Osteocyte (in vitro differentiated cells): Measurements from ENCODE around the gene ZMIZ2. TPM values are rescaled to one million over a fixed set of nuclear protein-coding genes. Genes with fewer than 3 reads are reported as not detected.

Experiments used
- DNase-seq: peaks from one replicate; pipeline ENCODE4 v3.0.0; 2021; ENCODE audit warnings: mixed read lengths; ENCODE audit not compliant: unreplicated experiment; ENCODE audit errors: extremely low spot score
- H3K27ac Mint-ChIP-seq: one replicate; pipeline ENCODE4 v1.8.0; 2021; ENCODE audit warnings: mild to moderate bottlenecking, mixed read lengths; ENCODE audit not compliant: unreplicated experiment
- H3K27me3 Mint-ChIP-seq: one replicate; pipeline ENCODE4 v1.8.0; 2021; ENCODE audit warnings: mixed read lengths; ENCODE audit not compliant: unreplicated experiment
- H3K36me3 Mint-ChIP-seq: one replicate; pipeline ENCODE4 v1.8.0; 2021; ENCODE audit warnings: mixed read lengths; ENCODE audit not compliant: unreplicated experiment
- H3K4me1 Mint-ChIP-seq: one replicate; pipeline ENCODE4 v1.8.0; 2021; ENCODE audit warnings: mixed read lengths; ENCODE audit not compliant: unreplicated experiment
- H3K4me3 Mint-ChIP-seq: one replicate; pipeline ENCODE4 v1.8.0; 2021; ENCODE audit warnings: mild to moderate bottlenecking, moderate library complexity, mixed read lengths; ENCODE audit not compliant: unreplicated experiment
- H3K9me3 Mint-ChIP-seq: one replicate; pipeline ENCODE4 v1.8.0; 2021; ENCODE audit warnings: mixed read lengths; ENCODE audit not compliant: unreplicated experiment
- total RNA-seq: library from RNA; stranded (reverse); gene quantifications from 2 replicates; pipeline ENCODE4 v1.2.1, GENCODE V29; 2021
- TF ChIP-seq, protein P1 (sequence below): fragments of 200-600 bp; sonication (generic); IDR thresholded peaks from 2 replicates; pipeline ENCODE4 v1.5.0; 2021; ENCODE audit warnings: antibody characterized with exemption, mild to moderate bottlenecking, moderate library complexity

ZMIZ2 gene
- total RNA-seq, 1 donor from 2014 or later, result 96.4 TPM

DNA sequence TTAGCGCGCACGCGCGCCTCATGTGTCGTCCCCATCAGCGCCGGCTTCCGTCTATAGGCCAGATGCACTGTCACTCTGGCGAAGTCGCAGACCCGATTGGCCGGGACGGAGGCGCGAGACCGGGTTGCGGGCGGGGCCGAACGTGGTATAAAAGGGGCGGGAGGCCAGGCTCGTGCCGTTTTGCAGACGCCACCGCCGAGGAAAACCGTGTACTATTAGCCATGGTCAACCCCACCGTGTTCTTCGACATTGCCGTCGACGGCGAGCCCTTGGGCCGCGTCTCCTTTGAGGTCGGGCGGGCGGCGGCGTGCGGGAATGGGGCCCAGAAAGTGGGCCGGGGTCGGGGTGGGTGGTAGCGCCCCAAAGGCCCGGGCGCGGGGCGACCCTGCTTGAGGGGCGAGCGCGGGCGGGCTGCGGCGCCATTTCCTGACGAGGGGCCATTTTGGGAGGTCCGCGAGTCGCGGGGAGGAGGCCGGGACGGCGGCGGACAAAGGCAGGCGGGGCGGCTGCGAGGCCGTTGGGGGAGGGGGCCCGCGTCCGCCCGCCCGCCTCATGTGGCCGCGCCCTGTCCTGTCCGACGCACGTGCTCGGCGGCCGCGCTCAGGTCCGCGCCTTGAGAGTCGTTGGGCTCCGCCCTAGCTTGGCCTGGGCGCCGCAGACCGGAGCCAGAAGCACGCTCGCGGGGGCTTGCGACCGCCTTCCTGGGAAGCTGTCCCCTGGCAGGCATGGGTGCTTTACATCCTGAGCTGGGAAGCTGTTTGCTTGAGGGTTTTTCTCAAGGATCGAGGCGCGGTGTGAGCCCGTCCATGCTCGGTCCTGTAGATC, 48.1 kb downstream of the ZMIZ2 start, which contains the start of gene PPIA:
Gene PPIA, plus strand, starts transcription at position 178 of the 825 bp plus-strand sequence. Its CDS starts 44 bp downstream, at position 222.
- Mint-ChIP-seq H3K4me3 (peak within 1 kb of the TSS; percentile 91), H3K27me3 (no peaks in the 10 kb centered on the region), H3K27ac (peak within 1 kb of the TSS; percentile 92), H3K4me1 (peaks cover 45% of the 10 kb centered on the region), H3K36me3 (peaks cover 25% of the 10 kb centered on the region), H3K9me3 (no peaks in the 10 kb centered on the region)
- TF ChIP-seq, protein P1, sequence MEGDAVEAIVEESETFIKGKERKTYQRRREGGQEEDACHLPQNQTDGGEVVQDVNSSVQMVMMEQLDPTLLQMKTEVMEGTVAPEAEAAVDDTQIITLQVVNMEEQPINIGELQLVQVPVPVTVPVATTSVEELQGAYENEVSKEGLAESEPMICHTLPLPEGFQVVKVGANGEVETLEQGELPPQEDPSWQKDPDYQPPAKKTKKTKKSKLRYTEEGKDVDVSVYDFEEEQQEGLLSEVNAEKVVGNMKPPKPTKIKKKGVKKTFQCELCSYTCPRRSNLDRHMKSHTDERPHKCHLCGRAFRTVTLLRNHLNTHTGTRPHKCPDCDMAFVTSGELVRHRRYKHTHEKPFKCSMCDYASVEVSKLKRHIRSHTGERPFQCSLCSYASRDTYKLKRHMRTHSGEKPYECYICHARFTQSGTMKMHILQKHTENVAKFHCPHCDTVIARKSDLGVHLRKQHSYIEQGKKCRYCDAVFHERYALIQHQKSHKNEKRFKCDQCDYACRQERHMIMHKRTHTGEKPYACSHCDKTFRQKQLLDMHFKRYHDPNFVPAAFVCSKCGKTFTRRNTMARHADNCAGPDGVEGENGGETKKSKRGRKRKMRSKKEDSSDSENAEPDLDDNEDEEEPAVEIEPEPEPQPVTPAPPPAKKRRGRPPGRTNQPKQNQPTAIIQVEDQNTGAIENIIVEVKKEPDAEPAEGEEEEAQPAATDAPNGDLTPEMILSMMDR, result no peak
- peak; percentile 99 for DNase-seq

DNA sequence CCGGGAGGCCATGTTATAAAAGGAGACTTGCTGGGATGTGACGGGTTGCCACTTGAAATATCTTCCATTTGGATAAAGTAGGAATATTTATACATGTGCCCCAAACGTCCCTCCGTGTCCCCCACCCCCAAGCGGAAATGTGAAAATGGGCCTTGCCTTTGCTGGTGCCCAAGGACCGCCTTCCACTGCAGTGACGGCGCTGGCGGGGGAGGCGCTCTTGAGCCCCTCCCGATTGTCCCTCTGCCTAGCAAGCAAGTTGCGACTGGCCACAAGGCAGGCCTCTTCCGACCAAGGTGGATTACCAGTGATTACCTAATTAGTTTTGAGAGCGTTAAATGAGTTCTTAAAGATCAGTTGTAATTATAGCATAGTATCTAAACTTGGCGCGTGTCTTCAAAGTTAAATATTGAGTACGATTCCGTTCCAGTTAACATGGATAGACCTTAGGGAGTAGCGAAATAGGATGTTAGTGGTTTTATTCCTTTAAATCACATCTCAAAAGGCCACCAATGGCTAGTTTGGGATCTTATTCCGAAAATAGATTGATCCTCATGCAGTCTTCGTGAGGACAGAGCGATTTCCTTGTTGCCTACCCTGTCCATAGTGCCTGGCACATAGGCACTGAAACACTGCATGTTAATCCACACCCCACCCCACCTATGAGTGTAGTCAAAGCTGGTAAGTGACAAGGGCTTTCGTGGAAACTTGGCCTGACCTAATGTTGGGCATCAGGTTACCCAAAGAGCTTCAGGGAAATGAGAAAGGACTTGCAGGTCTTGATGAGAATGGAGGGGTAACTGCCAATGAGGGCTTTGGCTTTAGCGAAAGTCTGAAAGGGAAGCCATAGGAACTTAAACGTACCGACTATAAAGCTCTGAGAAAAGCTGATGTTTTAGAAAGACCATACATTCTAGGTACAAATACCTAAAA, 48.9 kb downstream of the ZMIZ2 start:
- no peaks in the 10 kb centered on the region for H3K27me3 Mint-ChIP-seq
- peak overlapping the region; percentile 91 for H3K4me3 Mint-ChIP-seq
- H3K27ac Mint-ChIP-seq, result peak overlapping the region; percentile 92
- H3K36me3 Mint-ChIP-seq, result peaks cover 33% of the 10 kb centered on the region
- DNase-seq, result peak; percentile 91
- no peaks in the 10 kb centered on the region for H3K9me3 Mint-ChIP-seq
- peaks cover 42% of the 10 kb centered on the region for H3K4me1 Mint-ChIP-seq
- TF ChIP-seq, protein P1, result peak; percentile 56

DNA sequence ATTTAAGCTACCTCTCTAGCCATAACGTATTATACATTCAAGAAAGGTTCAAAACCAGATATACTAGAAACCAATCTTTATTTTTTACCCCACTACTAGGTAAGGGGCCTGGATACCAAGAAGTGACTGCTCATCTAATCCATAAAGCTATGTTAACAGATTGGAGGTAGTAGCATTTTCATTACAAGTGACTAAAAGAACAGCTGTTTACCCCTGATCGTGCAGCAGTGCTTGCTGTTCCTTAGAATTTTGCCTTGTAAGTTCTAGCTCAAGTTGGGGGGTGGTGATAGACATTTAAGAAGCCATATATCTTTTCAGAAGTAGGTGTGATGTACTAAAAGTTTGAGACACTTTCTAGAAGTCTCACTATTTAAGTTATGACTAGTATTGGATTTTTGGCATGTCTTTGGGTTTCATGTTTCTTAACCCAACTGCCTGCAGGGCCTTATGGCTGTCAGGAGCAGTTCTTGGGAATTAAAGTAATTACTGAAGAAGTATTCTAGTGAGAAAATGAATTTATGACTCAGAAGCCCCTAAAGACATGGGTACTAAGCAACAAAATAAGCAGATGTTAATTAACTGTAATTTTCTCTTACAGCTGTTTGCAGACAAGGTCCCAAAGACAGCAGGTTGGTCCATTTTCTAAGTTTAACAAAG, 50.1 kb downstream of the ZMIZ2 start:
- Mint-ChIP-seq H3K4me1 (peaks cover 37% of the 10 kb centered on the region), H3K36me3 (peaks cover 38% of the 10 kb centered on the region), H3K27me3 (no peaks in the 10 kb centered on the region), H3K27ac (peak overlapping the region; percentile 24), H3K4me3 (peak overlapping the region; percentile 91), H3K9me3 (no peaks in the 10 kb centered on the region)
- TF ChIP-seq, protein P1, result no peak
- no peak for DNase-seq

DNA sequence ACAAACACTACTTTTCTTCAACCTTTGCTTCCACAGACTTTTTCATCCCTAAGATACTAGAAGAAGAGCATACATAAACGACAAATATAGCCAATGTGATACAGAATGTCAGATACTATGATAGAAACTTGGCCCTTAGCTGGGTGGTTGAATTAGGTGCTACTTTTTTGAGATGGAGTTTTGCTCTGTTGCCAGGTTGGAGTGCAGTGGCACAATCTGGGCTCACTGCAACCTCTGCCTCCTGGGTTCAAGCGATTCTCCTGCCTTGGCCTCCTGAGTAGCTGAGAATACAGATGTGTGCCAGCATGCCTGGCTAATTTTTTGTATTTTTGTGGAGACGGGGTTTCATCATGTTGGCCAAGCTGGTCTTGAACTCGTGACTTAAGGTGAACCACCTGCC, 51.3 kb downstream of the ZMIZ2 start:
- Mint-ChIP-seq H3K4me3 (no peak overlapping the region), H3K9me3 (no peaks in the 10 kb centered on the region), H3K4me1 (peaks cover 31% of the 10 kb centered on the region), H3K36me3 (peaks cover 39% of the 10 kb centered on the region), H3K27ac (no peak overlapping the region), H3K27me3 (no peaks in the 10 kb centered on the region)
- TF ChIP-seq, protein P1, result no peak
- no peak for DNase-seq
